22Rv1 (cell line): ENCODE data around the gene UBE4B.

Experiments
- ZFX ChIP-seq: fragments of 450-650 bp; IDR thresholded peaks from 2 replicates; pipeline ENCODE4 v1.6.1; 2017; ENCODE audit warnings: antibody characterized with exemption, borderline replicate concordance
- TF ChIP-seq, protein P1 (sequence below): fragments of 450-650 bp; IDR thresholded peaks from 2 replicates; pipeline ENCODE4 v1.5.1; 2017; ENCODE audit warnings: mild to moderate bottlenecking

DNA sequence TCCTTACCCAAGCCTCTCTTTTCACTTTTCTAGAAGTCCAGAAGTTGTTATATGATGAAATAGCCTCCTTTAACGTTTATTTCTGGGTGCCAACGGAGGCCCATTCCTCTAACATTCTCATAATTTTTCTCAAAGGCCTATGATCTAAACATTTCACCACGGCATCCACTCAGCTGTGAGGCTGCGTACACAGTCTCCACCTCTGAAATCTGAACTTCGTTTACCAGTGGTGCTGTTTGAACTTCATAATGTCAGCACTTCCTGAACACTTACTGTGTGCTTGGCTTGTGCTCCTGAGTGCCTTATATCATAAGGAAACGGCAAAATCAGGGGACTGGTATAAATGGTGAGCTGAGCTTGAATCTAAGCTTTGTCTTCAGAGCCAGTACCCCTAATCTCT is 47.8 kb upstream of the UBE4B start:
- TF ChIP-seq, protein P1, sequence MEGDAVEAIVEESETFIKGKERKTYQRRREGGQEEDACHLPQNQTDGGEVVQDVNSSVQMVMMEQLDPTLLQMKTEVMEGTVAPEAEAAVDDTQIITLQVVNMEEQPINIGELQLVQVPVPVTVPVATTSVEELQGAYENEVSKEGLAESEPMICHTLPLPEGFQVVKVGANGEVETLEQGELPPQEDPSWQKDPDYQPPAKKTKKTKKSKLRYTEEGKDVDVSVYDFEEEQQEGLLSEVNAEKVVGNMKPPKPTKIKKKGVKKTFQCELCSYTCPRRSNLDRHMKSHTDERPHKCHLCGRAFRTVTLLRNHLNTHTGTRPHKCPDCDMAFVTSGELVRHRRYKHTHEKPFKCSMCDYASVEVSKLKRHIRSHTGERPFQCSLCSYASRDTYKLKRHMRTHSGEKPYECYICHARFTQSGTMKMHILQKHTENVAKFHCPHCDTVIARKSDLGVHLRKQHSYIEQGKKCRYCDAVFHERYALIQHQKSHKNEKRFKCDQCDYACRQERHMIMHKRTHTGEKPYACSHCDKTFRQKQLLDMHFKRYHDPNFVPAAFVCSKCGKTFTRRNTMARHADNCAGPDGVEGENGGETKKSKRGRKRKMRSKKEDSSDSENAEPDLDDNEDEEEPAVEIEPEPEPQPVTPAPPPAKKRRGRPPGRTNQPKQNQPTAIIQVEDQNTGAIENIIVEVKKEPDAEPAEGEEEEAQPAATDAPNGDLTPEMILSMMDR = no peak
- TF ChIP-seq ZFX = no peak
